Right forelimb (tissue), 1 donor: ENCODE measurements around the gene KIFAP3.

Experiments
- DNase-seq: peaks from one replicate; pipeline ENCODE4 v3.0.0-alpha.2; 2018

Gene KIFAP3

DNA sequence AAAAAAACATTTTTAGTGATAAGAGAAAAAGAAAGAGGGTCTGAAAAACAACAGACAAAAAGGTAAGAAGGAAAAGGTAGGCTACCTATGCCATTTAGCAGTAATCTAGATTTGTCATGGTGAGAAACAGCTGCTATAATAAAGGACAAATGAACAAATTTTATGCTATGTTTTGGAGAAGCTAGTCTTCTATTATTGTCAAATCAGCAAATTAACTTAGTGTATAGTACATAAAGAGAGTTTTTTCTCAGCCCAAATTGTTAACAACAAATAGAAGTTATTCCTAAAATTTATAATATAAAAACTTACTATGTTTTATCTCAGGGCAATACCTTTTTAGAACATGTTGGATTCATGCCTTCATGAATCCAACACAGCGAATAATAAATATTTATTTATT lies 88.7 kb downstream of the KIFAP3 start:
- DNase-seq = no peak

GRCh38 chr1:169974067-169974466 lies 100.4 kb downstream of the KIFAP3 start:
- no peak for DNase-seq

DNA sequence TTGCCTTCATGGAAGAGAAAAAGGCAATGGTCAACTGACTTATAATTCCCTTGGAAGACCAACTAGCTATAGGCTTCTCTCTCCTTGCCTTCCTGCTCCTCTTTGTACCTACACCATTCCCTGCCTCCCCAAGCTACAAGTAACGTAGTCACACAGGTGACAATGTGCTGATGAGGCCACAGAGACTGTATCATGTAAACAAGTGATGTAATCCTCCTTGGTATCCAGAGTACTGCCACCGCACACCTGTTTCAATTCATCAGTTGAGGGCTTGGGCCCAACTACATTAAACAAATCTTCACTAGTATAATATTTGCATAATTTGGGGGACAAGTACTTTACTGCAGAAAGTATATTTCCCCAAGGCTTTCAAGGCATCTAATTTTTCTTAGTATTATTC lies 104.4 kb downstream of the KIFAP3 start:
- no peak for DNase-seq

- DNase-seq = no peak
Measured at GRCh38 chr1:169968174-169968573, 106.3 kb downstream of the KIFAP3 start.

GRCh38 chr1:169964206-169964605 lies 110.3 kb downstream of the KIFAP3 start:
- DNase-seq = no peak

DNA sequence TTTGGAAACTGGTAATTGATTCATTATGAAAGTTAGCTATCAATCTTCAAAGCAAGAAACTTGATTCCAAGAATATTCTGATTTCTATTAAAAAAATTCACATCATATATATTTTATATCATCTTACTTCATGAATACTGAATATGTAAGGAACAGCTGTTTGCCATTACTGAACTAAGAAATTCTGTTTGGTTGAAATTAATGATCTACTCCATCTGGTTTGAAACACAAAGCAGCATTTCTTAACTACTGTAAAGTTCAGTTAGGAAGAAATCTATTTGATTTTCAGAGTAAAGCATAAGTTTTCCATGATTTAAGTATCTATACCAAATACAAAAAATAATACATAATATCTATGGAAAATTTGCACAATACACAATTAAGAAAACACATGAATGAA lies 114.8 kb downstream of the KIFAP3 start:
- DNase-seq = no peak

DNA sequence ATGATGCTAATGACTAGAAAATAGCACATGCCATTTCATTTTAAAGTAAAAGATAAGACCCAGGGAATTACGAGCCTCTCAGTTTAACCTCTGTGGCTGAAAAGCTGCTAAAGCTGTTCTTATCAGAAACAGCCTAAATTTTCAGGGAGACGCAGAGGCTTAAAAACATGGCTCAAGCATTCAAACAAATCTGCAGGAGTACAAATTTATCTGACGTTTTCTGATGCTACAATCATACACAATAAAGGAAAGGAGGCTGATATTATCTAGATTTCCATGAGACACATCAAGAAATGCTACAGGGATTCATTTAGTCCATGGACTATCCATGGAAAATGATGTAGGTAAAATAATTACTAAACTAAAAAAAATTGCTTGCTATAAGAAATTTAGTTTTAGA lies 115.5 kb downstream of the KIFAP3 start:
- DNase-seq = no peak

- no peak for DNase-seq
Measured at GRCh38 chr1:169957884-169958283, 116.6 kb downstream of the KIFAP3 start.

DNA sequence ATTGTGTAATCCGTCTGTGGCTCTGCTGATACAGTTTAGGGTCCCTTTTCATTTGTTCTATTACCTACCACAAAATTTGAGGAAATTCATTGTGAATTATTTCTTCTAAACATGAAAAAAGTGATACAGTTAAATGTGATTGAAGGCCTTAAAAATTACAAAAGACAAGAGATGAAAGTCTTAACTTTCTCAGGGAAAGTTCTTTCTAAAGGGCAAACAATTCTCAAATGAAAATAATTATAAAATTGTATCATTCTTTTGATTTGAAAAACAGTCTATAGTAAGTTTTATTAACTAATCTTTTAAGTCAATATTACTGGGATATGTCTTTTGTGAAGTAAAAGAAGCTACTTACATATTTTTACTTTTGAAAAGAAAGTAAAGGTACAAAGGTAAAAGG lies 123.4 kb downstream of the KIFAP3 start:
- DNase-seq = no peak

DNA sequence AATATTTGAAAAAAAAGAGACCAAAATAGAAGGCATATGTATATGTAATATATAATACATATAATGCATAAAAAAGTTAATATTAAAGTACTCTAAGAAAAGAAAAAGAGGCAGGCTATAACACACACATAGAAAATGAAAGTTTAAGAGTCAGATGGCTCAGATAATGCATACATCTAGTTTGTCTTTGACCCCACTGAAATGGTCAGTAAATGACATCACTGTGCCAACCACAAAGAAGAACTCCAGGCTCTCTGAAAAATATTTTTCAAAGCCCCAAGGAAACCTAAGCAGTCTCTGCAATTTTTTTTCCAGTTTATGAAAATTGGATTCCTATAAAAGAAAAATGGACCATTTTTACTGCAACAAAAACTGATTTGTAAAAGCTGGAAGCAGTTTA lies 125.4 kb downstream of the KIFAP3 start:
- no peak for DNase-seq

DNA sequence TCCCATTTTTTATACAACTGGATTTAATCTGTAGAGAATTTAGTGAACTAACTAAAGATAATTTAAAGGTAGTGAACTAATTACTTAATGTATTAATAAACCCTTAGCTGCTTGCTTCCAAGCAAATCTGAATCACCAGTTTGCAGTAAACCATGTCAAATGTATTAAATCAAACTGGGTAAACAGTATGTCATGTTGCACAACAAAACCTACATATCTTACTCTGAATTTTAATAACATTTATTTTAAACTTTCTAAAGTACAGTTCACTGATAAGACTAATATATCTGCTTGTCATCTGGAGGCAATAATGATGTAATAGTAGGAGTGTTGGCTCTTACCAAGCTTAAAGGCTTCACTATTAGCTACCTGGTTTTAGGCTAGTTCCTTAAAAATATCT lies 128.3 kb downstream of the KIFAP3 start:
- DNase-seq = no peak

DNA sequence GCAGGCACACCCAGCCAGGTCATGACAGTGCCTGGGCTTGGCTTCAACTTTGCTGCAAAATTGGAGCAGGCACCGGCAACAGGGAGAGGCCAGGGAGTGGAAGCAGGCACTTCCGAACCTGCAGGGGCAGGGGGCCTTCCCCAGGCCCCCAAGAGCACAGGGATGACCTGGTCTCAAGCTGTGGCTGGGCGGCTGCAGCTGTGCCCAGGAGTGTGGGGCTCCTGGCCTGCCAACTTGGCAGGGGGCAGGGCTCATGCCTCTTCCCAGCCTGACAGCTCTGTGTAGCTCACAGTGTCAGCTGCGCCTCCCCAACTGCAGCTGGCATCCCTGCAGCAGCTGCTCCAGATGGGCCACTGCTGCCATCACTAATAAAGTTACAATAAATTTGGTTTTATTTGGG lies 129.3 kb downstream of the KIFAP3 start:
- DNase-seq = peak; percentile 46

GRCh38 chr1:169944621-169945020 lies 129.9 kb downstream of the KIFAP3 start:
- no peak for DNase-seq

GRCh38 chr1:169943963-169944526 lies 130.4 kb downstream of the KIFAP3 start:
- DNase-seq = no peak

DNA sequence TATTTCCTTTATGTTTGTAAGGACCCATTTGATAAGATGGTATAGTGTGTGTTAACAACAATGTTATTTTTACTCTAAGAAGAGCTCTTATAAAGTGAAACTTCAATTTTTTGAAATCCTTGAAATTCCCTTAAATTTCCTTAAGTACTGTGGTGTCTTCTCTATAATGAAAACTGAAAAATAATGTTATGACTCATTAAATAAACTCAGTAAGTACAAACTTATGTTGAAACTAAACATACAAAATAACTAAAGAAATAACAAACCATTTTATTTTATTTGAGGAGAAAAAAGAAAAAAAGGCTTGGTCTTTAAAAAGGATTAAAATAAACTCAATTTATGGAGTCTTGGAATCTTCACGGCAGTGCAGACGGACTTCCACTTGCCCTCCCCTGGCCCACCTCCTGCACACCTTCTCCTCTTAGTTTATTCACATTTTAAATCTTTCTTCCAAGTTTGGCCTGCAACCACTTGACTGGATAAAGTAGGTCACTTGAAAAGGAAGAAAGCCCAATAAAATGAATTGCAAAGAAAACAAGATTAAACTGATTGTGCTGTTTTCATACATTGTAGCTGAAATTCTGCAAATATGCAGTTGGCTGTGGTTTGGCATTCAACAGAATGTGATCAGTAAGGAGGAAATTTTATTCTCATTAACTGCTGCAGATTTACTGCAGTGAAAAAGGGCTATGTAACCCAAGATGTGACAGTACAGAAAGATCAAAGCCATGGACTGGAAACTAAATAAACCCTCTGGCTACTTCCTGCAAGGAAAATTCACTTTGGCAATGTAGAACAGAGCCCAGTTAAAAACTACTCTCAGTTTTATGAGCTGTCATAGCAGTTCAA lies 132.3 kb downstream of the KIFAP3 start:
- peak; percentile 42 for DNase-seq

DNA sequence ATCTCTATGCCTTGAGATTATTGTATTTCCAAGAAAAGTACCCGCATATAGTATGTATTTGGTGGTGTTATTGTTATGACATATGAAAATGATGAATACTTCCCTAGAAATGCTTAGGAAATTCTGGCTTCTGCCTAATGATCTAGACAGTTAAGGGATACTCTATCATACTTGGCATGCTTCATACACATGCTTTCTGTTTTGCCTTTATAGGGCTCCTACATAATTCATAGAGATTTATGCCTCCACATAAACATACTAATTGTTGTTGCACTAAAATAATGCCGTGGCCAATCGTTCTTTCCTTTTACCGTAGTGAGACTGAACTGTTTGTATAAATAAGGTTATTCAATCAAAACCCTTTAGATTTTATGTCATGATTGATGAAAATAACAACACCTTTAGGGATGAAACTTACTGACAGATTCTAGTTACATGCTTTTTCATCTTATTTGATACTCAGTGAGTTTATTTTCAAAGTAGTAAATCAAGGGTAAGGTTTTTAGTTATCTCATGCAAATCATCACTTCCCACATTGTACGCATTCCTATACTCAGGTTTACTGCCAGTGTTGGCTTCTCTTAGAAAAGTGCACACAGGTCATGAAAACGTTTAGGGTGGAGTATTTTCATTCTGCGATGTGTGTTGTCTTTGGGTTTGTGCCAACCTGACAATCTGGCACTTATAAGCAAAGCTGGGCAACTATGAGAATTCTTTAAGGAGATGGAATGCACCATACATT lies 140.3 kb downstream of the KIFAP3 start:
- no peak for DNase-seq

DNA sequence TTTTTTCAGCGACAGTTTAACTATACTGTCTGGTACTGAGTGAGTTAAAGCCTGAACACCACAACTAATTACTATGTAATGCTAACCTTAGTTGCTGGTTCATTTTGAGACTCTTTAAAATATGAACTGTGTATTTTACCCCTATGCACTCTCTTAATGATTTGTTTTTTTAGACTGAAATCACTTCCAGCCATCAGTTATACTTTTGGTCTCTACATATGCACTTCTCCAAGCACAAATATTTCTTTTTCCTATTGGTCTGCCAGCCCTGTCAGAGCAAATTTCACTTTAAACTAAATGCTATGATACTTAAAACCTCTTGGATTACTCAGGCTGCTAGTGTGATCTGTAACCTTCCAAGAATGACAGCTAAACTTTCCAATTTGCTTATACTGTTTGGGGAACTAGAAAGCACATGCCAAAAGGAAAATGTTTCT lies 142.7 kb downstream of the KIFAP3 start:
- no peak for DNase-seq

DNA sequence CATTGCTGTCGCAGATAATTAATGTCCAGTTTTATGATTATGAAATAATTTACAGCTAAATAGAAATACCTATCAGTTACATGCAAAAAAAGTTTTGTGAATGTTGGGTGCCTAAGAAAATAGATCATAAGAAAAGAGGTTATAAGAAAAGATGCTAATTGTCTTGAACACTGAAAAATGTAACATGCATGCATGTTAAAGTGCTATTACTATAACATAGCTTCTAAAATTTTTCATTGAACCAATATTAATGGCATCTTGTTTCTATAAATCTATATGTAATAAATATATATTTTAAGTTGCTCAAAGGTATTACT lies 145.3 kb downstream of the KIFAP3 start:
- DNase-seq = no peak

DNA sequence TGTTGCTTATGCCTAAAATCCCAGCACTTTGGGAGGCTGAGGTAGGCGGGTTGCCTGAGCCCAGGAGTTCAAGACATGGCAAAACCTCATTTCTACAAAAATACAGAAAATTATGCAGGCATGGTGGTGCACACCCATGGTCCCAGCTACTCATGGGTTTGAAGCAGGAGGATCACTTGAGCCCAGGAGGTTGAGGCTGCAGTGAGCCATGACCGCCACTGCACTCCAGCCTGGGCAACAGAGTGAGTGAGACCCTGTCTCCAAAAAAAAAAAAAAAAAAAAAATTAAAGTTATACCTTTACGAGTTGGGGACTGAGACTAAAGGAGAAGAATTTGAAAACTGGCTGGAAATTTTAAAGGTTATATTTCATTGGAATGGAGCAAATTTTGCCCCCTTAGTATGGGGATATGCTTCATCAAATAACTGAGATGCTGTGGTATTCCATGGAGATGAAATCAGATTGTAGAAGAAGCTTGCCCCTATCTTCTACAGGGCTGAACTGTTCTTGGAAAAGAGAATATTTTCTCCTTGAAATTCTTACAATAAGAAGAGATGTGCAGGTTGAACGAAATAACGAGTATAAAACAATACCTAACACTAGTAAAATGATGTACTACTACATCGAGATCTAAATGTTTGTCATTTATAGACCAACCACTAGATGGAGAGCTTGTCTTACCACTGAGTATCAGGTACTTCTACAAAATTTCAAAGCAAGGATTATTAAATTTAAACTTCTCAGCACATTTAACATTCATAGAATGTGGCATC lies 145.9 kb downstream of the KIFAP3 start:
- DNase-seq = no peak

GRCh38 chr1:169925505-169926482 lies 148.7 kb downstream of the KIFAP3 start:
- DNase-seq = no peak

GRCh38 chr1:169924829-169925228 lies 149.7 kb downstream of the KIFAP3 start:
- DNase-seq = no peak

DNA sequence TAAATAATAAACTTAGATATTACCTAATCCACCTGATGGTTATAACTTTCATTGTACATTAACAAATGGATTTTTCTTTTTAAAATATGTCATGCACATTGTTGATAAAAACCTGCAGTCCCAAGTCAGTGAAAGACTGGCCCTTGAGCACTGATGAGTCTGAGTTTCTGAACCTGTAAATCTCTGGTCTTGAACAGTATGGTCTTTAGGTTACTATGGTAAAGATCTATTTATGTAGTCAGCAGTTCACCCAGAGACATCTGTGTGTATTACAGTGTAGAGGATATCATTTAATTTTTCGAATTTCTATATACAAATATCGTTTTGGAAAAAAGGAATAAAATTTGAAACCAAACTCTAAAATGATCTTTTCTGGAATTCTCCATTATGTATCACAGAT lies 150.4 kb downstream of the KIFAP3 start:
- no peak for DNase-seq
